GM19438 (cell line): ENCODE measurements around the gene RFX2.
"Not testable (repeated sequence)": the region's sequence is repeated elsewhere in the genome, so short reads cannot be mapped to it uniquely, and the experiment has no call there.

Experiments
- ATAC-seq: cut with Tn5 transposase; IDR thresholded peaks from one replicate; pipeline ENCODE4 v1.9.1; 2021; ENCODE audit warnings: low read depth; ENCODE audit not compliant: unreplicated experiment

RFX2 gene

DNA sequence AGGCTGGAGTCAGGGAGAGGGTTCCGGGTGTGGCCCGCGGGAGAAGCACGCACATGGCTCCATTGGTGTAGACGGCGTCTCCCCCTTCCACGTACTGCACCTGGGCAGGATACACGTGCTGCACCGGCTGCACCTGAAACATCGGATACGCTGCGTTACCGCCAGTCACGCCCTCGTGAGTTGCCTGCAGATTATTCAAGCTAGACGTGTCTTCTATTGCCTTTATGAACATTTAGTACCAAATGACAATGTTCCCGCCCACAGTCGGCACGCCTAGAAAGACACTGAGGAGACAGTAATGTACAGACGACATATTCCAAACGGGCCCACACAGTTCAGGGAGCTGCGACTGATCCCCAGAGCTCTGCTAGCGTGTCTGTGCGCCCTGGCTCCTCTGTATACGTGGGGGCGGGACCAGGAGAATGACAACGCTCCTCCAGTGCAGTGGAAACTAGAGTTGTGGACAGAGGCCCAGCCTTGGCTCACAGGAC lies 68.3 kb downstream of the RFX2 start:
- no peak for ATAC-seq

DNA sequence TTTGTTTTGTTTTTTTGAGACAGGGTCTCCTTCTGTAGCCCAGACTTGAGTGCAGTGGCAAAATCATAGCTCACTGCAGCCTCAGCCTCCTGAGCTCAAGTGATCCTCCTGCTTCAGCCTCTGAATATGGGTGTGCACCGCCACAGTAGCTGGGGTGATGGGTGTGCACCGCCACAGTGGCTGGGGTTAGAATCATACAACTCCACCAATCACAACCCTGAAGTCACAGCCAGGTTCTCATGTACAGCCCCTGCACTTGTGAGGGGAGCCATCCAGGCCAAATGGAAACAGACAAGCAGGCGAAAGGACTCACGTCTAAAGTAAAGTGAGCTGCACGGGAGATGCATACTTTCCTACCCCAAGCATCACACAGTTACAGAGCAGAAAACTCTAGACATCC lies 69.2 kb downstream of the RFX2 start:
- ATAC-seq = no peak

DNA sequence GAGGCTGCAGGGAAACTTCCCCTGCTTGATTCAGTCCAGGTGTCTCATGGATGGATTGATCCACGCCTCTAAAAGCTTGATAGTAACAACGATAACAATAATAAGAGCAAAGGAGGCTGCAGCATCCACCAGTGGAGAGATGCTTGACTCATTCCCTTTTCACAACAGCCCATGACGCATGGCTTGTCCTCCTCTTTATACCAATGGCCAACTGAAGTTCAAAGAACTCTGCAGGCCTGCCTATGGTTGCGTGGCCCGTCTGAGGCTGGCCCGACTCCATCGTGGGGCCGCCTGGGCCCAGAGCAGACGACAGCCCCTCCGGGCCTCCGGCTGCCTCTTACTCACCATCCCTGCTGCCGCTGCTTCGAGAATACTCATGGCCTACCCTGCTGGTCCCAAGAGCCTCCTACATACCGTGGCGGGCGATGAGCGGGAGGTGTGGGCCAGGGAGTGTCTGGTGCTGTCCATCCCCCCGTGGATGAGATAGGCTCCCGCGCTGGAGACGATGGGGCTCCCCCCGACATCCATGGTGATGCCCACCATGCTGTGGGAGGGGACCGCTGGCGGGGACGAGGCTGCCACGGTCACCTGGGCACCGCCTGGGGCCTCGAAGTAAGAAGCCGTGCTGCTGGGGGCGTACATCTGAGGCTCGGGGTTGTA lies 70.6 kb downstream of the RFX2 start:
- no peak for ATAC-seq

DNA sequence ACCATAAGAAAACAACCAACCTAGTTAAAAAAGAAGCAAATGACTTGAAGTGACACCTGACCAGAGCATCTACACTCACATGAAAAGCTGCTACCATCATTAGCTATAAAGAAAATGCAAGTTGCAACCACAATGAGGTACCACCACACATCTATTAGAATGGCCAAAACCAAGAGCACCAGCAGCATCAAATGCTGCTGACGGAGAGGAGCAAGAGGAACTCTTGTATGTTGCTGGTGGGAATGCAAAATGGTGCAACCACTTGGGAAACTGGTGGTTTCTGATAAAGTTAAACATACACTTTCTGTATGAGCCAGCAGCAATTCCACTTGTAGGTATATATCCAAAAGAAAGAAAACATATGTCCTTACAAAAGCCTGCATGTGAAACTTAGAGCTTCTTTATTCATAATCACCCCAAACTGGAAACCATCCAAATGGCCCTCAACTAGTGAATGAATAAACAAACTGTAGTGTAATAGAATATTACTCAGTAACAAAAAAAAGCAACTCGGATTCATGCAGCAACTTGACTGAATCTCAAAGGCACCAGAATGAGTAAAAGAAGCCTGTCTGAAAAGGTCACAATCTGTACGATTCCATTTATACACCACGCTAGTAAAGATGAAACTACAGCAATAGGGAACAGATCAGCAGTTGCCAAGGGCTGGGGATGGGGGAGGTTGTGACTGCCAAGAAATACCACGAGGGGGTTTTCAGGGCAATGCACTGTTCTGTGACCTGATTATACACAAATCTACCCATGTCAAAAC lies 71.5 kb downstream of the RFX2 start:
- no peak for ATAC-seq

DNA sequence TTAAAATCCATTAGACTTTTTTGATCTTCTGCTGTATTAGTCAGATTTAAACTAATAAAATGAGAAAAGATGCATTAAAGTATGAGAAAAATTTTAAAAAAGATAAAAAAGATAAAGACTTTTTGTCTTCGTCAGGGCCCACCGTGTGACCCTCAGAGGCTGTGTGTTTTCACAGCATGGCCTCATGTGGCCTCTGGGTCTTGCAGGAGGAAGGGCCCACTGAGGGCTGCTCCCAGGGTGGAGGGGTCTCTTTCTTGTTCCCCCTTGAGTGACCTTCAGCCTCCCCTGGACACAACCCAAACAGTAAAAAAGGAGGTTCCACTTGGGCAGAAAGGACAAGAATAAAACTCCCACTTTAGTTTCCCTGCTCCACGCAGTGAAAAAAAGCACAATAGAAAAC lies 75.3 kb downstream of the RFX2 start:
- no peak for ATAC-seq

DNA sequence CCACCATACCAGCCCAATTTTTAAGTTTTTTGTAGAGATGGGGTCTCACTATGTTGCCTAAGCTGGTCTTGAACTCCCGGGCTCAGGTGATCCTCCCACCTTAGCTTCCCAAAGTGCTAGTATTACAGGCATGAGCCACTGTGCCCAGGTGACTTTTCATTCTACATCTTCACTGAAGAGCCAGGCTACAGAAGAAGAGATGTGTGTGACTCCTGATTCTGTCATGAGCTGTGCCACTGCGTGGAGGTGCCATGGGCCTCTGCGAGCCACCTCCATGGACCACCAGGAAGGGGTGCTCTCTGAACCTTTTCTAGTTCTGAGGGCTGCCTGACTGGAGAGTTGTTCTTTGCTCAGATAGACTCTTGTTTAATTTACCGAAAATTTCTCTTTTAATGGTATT lies 75.8 kb downstream of the RFX2 start:
- ATAC-seq = no peak

DNA sequence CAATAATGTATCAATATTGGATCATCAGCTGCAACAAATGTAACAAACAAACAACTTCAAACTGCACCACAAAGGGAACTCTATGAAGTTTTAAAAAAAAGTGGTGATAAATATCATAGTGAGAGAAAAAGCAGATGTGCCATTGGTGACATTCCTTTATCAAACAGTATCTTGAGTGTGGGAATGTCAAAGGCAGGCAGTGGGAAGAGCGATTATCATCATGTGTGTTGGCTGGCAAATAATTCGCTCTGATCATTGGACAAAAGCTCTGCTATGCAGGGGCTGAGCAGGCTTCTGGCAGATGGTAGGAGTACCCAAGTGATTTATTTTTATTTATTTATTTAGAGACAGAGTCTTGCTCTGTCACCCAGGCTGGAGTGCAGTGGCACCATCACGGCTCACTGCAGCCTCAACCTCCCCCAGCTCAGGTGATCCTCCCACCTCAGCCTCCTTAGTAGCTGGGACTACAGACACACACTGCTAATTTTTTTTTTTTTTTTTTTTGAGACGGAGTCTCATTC lies 76.5 kb downstream of the RFX2 start:
- ATAC-seq = no peak

DNA sequence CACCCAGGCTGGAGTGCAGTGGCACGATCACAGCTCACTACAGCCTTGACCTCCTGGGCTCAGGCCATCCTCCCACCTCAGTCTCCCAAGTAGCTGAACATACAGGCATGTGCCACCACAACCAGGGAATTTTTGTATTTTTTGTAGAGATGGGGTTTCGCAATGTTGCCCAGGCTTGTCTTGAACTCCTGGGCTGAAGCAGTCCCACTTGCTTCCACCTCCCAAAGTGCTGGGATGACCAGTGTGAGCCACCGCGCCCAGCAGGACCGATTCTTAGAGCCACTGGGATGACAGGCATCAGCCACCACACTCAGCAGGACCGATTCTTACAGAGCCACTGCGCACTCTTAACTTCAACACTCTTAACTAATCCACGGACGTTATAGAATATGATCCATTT lies 77.5 kb downstream of the RFX2 start:
- ATAC-seq = no peak

DNA sequence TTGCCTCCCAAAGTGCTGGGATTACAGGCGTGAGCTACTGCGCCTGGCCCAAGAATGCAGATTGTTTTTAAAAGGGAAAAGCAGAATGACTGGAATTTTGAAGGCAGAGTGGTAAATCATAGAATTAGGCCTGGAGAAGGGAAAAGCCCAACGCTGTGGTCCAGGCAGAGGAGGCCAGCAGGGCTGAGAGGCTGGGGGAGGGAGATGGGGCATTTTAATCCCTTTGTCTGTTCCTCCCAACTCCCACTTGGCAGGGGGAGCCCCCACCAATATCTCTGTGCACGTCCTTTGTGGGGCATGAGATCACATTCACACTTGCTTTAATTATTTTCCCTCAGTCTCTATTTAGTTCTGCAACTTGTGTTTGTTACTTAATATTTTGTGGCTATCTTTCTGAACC lies 77.9 kb downstream of the RFX2 start:
- ATAC-seq = no peak

DNA sequence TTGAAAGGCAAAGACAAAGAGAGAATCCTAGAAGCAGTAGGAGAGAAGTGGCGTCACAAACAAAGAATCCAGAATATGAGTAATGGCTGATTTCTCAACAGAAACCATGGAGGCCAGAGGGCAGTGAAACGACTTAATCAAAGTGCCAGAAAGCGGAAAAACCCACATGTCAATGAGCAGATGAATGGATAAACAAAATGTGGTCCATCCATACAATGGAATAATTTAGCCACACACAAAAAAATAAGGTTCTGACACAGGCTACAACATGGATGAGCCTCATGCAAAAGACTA lies 80.1 kb downstream of the RFX2 start:
- ATAC-seq = no peak

DNA sequence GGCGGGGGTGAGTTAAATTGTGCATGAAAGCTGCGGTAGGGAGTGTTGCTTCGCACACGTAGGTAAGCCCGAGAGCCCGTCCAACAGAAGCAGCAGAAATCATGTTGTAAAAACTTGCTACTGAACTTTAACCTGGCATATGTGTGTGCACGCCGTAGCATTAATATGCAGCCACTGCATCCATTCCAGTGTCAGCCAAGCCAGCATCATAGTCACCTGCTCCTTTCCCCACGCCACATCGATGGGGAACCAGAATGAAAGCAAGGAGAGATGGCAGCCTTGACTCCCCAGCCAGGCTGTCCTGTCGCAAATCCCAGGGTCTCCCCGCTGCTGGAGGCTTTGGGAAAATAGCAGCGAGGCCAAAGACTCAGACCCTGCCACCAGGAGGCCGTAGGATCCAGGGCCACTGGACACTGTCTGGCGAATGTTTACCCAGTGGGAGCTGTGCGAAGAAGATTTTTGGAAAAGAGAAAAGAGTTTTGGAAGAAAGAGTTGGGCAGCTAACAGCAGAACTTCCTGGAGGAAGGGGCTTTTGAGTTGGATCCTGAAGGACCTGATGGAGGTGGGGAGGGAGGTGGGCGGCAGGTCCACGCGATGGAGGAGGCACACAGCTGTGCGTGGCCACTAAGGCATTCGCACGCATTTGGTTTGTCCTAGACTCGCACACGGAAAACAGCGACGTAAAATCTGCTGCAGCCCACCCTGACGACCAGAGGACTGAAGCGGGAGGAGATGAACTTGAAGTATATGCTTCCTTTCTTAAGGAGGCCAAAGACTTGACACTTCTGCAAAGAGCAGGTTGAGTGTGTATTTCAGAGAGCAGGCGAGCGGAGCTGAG lies 83.7 kb downstream of the RFX2 start:
- ATAC-seq = no peak

DNA sequence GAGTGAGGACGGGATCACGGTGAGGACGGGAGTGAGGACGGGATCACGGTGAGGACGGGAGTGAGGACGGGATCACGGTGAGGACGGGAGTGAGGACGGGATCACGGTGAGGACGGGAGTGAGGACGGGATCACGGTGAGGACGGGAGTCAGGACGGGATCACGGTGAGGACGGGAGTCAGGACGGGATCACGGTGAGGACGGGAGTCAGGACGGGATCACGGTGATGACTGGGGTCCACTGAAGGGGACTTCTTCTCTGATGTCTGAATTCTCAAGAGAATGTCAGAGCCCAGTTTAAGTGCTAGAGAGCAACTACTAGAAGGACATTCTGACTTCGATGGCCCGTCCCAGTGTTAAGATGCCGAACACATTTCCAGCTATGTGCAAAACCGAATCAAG lies 85.5 kb downstream of the RFX2 start:
- ATAC-seq = not testable (repeated sequence)

DNA sequence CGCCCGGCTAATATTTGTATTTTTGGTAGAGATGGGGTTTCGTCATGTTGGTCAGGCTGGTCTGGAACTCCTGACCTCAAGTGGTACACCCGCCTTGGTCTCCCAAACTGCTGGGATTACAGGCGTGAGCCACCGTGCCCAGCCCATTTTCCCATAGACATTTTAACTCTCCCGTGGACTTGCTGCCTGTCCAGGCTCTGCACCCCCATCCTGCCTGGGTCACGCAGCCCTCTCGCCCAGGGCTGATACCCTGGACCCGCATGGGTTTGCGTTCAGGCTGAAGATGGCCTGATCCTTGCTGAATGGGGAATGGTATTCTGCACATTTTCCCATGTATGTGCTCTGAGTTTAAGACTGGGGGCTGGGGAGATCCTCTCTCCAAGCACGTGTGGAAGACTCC lies 86.4 kb downstream of the RFX2 start:
- ATAC-seq = no peak

DNA sequence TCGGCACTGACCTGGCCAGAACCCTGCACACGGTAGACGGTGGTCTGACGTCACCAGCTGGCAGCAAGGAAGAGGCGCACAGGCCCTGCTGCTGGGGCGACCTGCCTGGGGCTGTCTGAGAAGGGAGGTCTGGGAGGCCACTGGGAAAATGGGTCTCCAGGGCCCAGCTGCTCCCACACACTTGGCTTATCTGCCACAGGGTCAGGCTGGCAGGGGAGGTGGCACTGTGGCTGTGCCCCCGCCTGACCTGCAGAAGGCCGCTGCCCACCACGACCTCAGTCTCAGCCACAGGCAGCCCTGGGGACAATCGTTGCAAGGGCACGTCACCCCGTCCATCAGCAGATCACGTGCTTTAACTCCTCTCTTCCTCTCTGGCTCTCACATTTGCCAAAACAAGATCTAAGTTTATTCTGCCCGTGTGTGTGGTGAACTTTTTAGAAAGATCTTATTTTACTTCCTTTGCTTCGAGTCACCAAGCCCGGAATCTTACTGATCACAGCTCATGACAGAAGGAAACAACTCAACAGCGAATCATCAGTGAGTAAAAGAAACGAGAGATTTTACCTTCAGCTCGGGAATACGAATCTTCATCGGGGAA lies 87.1 kb downstream of the RFX2 start:
- ATAC-seq = no peak

DNA sequence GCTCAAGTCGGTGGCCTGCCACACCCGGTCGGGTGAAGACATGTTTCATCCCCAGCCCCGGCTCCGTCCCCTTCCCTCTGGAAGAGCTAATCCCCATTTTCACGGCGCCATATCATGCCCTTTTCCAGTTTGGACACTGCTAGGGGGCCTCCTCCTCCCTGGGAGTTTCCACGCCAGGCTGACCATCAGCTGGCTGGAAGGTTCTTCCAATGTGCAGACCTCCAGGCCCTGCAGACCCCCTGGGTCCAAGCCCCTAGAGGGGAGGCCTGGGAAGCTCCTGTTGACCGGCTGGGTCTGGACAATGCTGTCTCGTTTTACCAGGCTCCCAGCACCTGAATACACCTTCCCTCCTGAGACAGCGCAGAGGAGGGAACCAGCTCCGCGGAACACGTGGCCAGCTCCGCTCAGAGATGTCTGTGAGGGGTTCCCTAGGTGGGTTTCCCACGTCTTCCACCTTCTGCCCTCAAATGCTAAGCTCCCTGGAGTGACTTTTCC lies 87.7 kb downstream of the RFX2 start:
- ATAC-seq = no peak

DNA sequence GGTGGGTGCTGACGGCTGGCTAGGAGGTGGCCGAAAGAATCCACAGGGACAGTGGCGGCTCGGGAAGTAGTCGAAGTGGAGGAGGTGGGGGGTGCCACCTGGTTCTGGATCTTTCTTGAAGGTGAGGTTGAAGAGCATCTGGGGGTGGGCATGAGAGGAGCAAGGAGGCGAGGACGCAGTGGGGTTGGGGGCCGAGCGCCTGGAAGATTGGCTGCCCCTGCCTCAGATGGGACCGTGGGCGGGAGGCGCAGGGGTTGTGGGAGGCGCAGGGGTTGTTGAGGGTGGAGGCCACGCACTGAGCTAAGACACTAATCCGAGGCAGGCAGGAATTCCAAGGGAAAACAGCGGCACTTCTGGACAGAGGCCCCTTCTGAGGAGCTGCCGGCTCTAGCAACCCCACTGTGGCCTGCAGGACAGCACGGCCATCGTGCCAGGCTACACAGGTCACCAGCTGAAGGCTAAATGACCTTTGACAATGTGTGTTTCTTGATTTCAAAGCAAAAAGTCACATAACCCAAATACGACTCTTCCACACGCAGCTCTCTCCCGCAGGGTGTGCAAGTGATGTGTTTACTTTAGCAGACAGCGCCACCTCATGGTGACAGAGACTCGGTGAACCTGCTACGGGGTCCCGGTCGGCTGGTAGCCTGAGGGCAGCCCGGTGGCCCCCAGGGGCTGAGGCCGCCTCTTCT lies 88.3 kb downstream of the RFX2 start:
- ATAC-seq = no peak

DNA sequence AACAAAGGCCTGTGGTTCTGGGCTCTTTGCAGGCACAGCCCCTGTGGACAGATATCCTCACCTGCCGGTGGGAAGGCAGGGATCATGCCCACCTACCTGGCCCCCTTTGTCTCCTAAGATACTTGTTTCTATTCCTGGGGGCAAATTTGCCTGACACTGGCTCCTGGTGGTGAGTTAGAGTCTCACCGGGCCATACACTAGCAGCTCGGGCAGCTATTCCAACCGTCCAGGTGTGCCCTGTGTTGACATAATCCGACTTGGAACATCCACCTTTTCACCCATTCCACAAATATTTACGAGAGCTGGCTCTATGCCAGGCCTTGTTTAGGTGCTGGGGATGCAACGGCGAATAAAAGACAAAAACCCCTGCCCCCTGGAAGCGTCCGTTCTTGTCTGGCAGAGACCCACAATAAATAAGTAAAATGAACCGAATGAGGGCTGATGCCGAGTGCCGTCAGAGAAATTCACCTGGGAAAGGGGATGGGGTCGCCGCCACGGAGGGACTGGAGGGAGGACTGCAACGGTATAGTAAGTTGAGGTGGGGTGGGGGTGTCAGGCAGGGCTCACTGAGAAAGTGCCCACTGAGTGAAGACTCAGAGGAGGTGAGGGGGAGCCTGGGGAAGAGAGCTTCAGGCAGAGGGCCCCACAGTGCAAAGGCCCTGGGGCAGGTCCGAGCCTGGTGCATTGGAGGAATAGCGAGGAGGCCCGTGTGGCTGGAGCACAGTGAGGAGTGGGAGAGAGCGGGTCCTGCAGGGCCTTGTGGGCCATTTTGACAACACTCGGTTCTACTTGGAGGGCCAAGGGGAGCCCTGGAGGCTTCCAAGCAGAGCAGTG lies 89.1 kb downstream of the RFX2 start:
- ATAC-seq = no peak

DNA sequence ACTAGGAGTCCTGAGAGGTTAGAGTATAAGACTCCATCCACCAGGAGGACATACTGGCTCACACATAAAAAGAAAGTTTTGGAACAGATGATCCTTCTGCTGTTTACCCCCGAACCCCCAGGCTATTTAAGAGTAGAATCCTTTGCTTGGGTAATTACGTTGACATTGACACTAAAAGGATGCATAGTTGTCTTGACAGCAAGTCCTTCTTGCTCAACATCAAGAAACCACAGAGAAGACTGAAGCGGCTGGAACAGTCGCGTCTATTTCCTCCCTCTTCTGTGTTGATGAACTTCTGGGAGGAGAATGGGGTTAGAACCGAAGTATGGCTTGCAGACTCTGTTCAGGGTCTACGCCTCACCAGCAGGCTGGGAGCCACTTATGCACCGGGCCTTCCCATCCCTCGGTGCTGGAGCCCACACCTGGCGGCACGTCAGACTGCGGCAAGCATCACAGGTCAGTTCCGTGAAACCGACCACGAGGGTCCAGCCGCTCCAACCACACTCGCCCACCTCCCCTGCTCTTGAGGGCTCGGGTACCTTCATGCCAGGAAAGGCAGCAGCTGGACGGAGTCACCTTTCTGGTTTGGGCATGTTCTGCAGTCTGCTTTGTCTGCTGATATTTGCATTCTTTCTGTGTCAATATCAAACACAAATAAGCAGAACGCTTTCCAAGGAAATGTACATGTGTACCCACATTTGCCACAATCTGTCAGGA lies 90.0 kb downstream of the RFX2 start:
- ATAC-seq = no peak

DNA sequence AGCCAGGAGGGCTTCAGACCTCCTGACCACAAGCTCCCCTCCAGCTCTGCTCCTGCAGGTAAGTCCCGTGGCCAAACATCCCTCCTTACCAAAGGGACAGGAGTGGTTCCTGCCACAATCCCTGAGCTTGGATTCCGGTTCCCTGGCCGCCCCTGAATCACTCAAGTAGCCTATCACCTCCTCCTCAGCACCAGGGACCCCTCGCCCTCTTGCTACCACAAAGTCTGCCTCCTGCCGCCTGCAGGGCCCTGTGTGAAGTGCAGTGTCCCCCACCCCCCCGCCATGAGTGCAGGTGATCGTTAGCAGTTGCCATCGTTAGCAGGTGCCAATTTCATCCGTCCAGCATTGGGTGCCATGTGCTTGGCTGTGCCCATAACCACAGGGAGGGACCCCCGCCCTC lies 91.5 kb downstream of the RFX2 start:
- no peak for ATAC-seq
